Skin epidermis (tissue), 12 donors: ENCODE measurements around the gene COL4A3.
A peak's percentile ranks its signal among the peaks of the same experiment; 100 is the strongest.
"Not testable (repeated sequence)": the region's sequence is repeated elsewhere in the genome, so short reads cannot be mapped to it uniquely, and the experiment has no call there.

Source experiments
- H3K27ac ChIP-seq, 21 experiments: fragments of 200-600 bp; sonication (generic) in 11 of 21; one replicate each; pipeline ENCODE4 v1.5.0; 2020; ENCODE audit warnings: mild to moderate bottlenecking in 3 of 21, inconsistent platforms in 2 of 21, moderate library complexity in 2 of 21
- H3K4me3 ChIP-seq, 7 experiments: fragments of 200-600 bp; sonication (generic) in 2 of 7; one replicate each; pipeline ENCODE4 v1.5.0; 2020; ENCODE audit warnings: inconsistent platforms in 2 of 7, mild to moderate bottlenecking in 2 of 7, moderate library complexity in 1 of 7

COL4A3 gene

GRCh38 chr2:227153758-227154486 lies 10.5 kb upstream of the COL4A3 start:
- Histone ChIP-seq H3K4me3 (no peak overlapping the region), H3K27ac (no peak overlapping the region)

- Histone ChIP-seq H3K4me3 (no peak overlapping the region), H3K27ac (no peak overlapping the region)
Measured at GRCh38 chr2:227154986-227155774, 9.2 kb upstream of the COL4A3 start.

GRCh38 chr2:227160164-227160563 lies 4.3 kb upstream of the COL4A3 start:
- Histone ChIP-seq H3K4me3 (no peak overlapping the region), H3K27ac (no peak overlapping the region)

GRCh38 chr2:227161947-227162346 lies 2.5 kb upstream of the COL4A3 start:
- no peak overlapping the region for H3K27ac ChIP-seq
- no peak overlapping the region for H3K4me3 ChIP-seq

- peak overlapping the region; percentile 23 to 48 (median 34) for H3K4me3 ChIP-seq
- H3K27ac ChIP-seq, result peak overlapping the region in 5 of 21 experiments; percentile 3 to 60 (median 43)
Measured at GRCh38 chr2:227163485-227163997, 883 bp upstream of the COL4A3 start.

DNA sequence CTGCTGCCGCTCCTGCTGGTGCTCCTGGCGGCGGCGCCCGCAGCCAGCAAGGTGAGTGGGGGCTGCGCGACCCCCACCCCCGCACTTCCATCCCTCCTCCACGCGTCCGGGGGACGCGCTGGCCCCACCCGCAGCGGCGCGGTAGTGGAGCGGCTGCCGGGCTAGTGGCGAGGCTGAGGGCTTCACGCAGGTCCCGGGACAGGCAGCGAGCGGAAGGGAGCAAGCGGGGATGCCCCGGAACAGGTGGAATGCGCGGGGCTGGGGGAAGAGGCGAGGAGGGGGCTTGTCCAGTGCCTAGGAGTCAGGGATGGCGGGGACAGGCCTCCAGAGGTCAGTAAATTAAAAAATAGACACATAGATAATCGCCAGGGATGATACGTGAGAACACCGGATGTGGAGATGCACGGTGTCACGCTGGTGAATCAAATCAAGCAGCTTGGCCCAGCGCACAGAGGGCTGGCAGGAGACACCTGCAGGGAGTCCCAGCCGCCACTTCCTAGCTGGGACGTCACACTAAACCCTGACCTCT lies 403 bp downstream of the COL4A3 start:
- H3K27ac ChIP-seq, result peak overlapping the region in 2 of 21 experiments; percentile 33 to 71

GRCh38 chr2:227171779-227172178 lies 7.4 kb downstream of the COL4A3 start:
- not testable (repeated sequence) for H3K4me3 ChIP-seq, H3K27ac ChIP-seq

More for the DNA sequence above, 403 bp downstream of the COL4A3 start:
- H3K4me3 ChIP-seq, result peak overlapping the region; percentile 23 to 48 (median 34)

GRCh38 chr2:227177592-227178336 lies 13.3 kb downstream of the COL4A3 start:
- Histone ChIP-seq H3K27ac (no peak overlapping the region), H3K4me3 (no peak overlapping the region)

DNA sequence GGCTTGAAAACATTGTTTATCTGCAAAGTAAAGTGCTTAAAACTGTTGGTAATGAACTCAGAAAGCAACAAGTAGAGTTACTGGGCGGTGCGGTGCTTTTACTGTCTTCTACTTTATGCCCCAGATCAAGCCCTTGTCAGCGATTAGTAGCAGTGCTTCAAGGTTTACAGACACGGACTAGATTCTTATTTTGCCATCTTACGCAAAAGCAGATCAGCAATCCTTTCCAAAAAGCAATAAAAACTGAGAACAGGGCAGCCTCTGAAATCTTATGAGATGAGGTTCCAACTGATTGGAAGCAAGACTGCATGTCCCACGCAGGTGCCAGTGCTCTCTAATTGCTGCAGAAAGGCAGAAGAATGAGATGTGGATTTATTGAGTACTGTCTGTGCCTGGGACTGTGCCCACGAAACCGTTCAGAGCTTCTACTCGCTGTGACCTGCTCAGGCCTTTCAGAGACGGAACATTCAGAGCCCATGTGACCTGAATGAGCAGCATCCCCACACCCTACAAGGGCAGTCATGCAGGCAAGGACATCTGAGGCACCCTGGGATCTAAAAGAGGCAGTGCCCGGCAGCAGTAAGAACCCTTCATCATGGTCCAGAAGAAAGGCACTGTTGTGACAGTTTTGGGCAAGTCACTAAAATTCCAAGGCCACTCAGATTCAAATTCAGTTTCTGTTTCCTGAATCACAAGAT lies 15.7 kb downstream of the COL4A3 start:
- H3K27ac ChIP-seq, result no peak overlapping the region

GRCh38 chr2:227180770-227181169 lies 16.3 kb downstream of the COL4A3 start:
- Histone ChIP-seq H3K4me3 (no peak overlapping the region), H3K27ac (no peak overlapping the region)

More for the DNA sequence above, 15.7 kb downstream of the COL4A3 start:
- no peak overlapping the region for H3K4me3 ChIP-seq

- Histone ChIP-seq H3K27ac (no peak overlapping the region), H3K4me3 (no peak overlapping the region)
Measured at GRCh38 chr2:227182765-227183164, 18.3 kb downstream of the COL4A3 start.

GRCh38 chr2:227183657-227184367 lies 19.4 kb downstream of the COL4A3 start:
- Histone ChIP-seq H3K4me3 (no peak overlapping the region), H3K27ac (no peak overlapping the region)

DNA sequence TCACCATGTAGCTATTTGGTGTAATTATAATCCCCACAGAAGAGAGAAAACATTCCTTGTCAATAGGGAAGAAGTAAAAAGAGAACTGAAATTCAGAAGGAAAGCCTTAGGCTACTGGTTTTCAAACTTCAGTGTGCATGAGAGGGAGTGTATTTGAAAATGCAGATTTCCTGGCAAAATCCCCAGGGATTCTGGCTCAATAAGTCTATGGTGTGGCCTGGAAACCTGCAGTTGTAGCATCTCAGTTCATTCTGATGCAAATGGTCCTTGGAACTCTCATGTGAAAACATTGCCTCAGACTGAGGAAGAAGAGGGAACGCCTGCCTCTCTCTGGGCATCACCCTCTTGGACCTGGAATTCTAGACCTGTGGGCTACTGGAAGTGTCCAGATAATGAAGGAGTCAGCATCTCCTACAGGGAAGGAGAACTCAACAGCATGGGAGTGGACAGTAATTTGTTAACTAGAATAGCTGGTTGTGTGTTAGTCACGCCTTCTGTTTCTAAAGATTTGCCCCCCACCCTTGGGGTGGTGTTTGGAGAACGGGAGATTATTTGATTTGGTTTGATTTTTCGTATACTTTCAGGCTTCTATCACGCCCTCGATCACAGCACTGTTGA lies 21.3 kb downstream of the COL4A3 start:
- H3K27ac ChIP-seq, result no peak overlapping the region
- H3K4me3 ChIP-seq, result no peak overlapping the region

DNA sequence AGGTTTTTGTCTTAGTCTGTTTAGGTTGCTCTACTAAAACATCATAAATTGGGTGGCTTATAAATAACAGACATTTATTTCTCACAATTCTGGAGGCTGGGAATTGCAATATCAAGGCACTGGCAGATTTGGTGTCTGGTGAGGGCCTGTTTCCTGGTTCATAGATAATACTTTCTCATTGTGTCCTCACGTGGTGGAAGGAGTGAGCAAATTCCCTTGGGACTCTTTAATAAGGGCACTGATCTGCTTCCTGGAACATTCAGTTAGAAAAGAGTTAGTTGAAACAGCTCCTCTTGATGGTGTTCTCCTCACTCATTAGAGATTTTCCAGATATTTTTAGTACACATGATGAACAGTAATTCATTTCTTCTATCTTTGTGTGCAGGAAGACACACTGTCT lies 22.3 kb downstream of the COL4A3 start:
- H3K4me3 ChIP-seq, result no peak overlapping the region
- H3K27ac ChIP-seq, result no peak overlapping the region

DNA sequence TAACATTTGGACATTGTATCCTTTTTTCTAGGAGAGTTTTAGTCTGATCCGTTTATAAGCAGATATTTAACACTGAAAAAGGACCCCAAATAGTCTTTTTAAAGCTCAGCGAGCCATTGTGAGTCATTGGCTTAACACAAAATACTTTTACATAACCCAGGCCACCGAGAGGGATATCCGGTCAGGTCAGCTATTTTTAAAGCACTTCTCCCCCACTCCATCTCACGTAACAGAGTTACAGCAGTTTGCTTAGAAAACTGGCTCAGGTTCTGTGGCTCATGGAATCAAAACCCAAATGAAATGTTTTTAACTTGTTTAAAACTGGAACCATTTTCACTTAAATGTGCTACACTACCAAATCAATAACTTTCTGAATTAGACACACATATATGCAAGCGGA lies 23.9 kb downstream of the COL4A3 start:
- Histone ChIP-seq H3K27ac (no peak overlapping the region), H3K4me3 (no peak overlapping the region)

DNA sequence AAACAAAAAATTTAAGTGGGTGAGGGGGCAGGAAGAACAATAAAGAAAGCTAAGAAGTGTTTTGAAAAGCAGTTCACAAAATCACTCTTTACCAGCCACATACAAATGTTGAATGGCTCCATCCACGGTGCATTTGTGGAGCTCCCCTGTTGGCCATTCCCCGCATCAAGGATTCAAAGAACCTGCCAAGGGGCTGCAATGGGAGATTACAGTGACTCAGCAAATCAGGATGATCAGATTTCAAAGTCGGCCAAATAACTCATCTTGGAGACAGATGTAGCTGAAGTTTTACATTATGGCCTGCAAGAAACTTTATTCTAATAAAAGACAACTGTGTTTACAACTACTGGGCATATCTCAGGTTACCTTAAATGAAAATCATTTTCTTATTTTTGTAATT lies 26.9 kb downstream of the COL4A3 start:
- Histone ChIP-seq H3K27ac (no peak overlapping the region), H3K4me3 (no peak overlapping the region)

DNA sequence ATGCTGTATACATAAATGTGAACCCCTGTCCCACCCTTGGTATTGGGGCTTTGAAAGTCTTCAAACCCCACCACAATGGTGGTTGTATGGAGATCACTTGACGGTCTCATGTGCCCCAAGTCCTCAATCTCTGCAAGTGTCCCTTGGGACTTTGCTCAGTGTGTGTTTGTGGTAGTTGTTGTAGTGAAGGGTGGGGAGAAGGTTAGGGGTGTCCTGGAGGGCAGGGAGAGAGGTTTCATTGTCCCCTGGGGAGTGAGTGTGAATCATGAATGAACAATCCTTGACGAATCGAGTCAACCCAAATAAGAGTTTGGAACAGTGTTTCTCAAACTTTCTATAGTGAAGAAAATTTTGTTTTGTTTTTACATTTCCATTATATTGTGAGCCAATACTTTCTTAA lies 28.1 kb downstream of the COL4A3 start:
- Histone ChIP-seq H3K27ac (no peak overlapping the region), H3K4me3 (no peak overlapping the region)

DNA sequence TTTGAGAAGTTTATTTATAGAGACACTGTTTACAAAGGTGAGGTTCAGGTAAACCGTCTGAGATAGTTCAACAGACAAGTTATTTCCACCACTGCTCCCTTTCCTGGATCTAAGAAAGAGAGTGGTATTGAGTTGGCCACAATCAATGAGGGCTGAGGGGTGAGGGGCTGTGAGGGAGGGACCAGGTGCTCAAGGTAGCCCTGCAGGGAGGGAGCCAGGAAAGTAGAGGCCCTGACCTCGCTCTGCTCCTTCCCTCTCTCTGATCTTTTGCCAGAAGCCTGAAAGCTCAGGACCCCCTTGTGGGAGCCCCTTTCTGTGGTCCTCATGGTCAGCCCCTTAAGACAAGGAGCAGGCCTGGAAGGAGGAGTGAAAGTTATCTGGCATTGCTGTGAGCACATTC lies 29.8 kb downstream of the COL4A3 start:
- no peak overlapping the region for H3K4me3 ChIP-seq
- H3K27ac ChIP-seq, result no peak overlapping the region
